Activated CD8-positive, alpha-beta memory T cell treated with anti-CD3 and anti-CD28 coated beads for 1 hour (primary cell): ENCODE results near the gene LRP1B.

Source experiments
- DNase-seq, 2 donors: peaks; one replicate each; pipeline ENCODE4 v3.0.0-alpha.2; 2020; ENCODE audit warnings: low read depth in 1 of 2; ENCODE audit errors: extremely low read depth in 1 of 2

LRP1B gene

DNA sequence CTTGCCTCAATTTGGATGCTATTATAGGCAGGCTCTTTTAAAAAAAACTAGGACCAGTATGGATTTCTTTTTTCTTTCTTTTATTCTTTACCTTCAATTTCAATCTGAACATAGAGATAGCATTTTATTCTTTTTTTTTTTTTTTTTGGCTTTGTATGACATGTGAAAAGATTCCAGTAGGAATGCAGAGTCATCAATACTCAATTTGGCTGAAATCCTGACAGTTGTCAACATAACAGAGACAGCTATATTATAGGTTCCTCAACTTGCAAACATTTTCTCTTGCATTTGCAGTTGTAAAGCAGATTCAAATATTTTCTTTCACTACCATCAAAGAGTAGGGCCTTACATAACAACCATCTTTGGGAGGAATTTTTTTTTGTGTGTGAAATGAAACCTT is 334.4 kb downstream of the LRP1B start:
- no peak for DNase-seq

DNA sequence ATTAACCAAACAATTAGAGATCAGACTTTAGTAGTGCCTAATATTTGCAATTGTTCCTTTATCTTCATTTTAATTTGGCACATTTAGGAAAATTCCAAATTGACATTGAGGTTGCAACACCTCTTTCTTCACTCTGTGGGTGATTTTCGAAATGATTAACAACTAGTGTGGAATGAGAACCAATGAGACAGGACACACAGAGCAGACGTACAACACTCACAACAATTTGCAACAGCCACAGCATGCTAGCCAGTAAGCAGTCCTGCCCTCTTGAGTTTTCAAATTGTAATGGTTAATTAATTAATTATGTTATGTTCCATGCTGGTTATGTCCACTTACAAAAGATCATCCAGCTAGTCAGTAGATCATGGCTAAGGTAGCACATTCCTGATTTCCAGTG is 339.3 kb downstream of the LRP1B start:
- DNase-seq, result no peak

DNA sequence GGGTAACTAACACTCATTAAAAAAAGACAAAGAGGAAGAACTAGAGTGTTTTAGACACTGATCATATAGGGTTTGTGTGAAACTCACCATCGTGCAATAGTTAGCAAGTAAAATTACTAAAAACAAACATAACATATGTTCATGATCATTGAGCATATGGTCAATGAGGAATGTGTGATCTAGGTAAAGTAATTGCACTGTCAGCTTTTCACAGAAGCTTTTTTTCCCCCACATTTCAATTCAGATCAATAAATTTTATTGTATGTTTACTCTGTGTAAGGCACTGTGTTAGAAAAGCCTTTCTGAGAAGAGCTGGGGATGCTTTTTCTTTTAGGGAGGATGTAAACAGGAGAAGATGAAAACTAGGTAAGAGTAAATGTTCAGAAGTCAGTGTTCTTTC is 348.2 kb downstream of the LRP1B start:
- DNase-seq, result no peak

DNA sequence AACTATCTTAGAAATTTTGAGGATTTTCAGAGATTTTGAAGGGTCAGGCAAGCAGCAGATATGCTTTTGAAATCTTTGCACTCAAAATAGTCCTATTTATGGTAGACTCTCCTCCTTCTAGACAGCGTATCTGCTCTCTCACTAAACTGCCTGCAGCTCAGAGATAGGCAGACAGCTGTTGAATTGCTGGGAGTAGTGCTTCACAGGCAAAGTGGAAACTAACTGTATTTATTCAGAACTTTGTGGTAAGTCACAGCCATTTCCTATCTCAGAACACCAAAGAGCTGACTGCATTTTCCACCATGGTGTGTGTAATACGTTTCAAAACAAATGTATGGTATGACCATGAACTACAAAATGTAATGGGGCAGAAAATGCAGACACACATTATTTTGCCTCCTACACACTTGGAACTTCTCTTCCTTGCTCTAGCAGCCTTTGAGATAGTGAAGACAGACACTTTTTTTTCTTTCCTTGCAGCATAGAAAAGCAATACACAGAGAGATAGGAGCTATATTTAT is 352.4 kb downstream of the LRP1B start:
- DNase-seq, result no peak

DNA sequence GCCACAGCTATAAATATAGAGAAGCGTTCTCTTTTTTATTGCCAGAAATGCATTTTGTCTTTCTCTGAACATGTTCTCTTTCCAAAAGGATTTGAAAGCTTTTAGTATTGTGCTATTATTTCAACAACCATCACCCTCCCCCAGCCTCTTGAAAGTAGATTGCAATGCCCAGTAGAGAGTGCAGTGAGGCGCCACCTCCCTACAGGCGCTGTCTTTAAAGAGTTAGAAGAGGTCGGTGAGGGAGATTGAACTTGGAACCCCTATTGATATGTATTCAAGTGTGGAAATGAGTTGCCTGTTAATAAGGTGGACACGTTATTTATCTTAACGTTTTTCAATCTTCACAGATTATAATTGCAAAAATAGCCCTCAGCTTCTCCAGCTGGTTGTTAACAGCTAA is 360.3 kb downstream of the LRP1B start:
- no peak for DNase-seq

DNA sequence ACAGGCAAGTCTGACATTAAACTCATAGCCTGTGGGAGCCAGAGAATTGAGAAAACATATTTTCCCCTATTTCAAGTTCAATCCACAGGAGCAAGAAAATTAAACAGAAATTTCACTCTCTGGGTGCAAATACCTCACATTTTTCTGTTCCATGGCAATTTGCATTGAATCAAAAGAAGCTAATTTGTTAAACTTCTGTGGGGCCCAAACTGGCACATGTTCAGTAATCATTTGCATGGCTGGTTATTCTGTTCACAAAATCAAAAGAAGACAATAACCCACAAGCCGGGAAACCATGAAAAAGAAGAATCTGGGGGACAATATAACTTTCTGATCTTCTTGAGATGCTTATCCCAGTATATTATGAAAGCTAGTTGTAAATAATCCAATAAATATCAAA is 363.1 kb downstream of the LRP1B start:
- DNase-seq, result no peak

DNA sequence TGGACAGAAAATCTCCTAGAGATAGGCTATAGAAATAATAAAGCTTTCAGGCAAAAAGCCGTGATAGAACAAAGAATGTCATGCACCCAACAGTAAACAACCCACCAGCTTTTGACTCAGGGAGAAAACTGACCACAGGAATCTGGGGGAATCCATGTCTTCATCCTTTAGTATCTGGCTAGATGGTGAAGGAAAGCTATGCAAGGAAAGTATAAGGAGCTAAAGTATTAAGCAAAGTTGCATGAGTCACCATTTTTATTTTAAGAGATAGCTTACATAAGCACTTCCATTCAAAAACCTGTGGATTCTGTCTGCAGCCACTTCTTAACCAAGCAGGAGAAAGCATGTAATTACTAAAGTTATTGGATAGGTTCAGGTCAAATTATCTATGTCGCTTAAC is 363.8 kb downstream of the LRP1B start:
- no peak for DNase-seq

DNA sequence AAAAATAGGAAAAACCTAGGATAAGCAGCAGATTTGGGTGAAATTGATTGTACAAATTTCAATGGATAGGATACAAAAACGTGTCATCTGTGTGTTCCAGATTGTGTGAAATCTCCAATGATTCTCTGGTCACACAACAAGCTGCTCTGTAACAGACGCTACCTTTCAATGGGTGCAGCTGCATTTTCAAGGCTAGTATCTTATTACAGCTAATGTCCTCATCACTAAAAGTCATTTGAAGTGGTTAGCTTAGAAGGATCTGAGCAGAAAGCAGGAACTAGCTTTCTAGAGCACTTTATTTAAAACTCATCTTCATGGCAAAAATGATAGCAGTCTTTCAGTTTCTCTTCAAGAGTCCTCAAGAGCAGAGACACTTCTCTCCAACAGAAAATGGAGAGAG is 364.6 kb downstream of the LRP1B start:
- DNase-seq, result no peak

DNA sequence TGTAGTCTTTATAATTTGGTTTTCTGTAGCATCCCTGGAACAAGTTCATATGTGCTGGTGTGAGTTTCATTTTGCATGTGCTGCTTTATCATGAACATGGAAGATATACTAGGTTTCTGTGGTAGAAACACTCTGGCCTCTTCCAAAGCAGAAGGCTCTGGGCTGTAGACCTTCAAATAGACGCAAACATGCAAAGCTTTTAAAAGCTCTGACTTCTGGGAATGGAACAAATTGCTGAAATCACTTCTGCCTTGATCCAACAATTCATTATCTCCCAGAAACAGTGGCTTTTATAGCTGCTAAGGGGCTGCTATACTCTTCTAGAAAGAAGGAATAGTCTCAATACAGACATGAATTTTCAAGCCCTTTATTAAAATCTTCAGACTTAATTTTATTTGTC is 382.2 kb downstream of the LRP1B start:
- DNase-seq, result no peak

DNA sequence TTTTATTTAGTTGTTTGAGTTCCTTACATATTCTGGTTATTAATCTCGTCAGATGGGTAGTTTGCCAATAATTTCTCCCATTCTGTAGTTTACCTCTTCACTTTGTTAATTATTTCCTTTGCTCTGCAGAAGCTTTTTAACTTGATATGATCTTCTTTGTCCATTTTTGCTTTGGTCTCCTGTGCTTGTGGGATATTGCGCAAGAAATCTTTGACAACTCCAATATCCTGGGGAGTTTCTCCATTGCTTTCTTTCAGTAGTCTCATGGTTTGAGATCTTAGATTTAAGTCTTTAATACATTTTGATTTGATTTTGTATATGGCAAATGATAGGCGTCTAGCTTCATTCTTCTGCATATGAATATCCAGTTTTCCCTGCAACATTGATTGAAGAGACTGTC is 389.2 kb downstream of the LRP1B start:
- no peak for DNase-seq

DNA sequence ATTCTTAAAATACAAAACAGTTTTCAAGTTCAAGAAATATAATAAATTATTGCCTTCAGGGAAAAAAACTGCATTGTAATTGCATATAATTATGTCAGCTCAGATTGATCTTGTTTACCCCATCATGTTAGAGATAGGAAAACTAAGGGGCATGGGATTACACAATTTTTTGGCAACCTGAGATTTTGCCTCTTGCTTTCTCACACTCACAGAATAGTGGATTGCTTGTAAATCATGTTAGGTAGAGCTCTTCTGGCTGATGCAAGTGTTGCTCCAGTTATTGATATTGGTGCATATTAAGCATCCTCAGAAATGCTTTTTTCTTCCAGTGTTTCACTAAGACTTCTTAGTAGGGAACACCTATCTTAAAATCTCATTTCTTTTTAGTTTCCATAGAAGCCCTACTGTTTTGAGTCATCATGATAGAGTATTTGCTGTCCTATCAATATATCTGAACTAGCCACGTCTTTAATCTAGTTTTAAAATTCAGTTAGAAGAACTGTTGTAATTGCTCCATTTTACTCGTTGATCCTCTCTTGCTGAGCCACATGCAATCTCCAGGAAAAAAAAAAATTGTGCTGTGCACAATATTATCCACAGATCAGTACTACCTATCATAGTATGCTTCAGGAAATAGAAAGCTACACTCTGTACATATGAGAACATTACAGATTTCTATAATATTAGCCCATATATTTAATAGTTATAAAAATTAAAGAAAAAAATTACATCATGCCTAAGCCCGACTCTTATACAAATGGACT is 393.1 kb downstream of the LRP1B start:
- DNase-seq, result no peak

DNA sequence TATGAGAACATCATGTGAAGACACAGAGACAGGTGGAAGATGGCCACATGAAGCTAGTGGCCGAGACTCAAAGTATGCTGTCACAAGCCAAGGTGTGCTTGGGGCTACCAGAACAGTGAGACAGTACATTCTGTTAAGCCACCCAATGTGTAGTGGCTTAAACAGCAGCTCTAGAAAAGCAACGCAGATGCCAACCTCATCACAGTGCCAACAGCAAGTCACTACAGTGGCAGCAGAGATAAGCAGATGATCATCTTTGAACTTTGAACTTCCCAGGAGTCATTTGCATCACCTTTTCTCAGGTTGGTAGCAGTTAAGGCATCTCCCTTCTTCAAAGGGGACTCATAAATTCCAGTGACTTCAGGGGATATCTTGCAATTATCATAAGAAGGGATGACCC is 394.4 kb downstream of the LRP1B start:
- no peak for DNase-seq

DNA sequence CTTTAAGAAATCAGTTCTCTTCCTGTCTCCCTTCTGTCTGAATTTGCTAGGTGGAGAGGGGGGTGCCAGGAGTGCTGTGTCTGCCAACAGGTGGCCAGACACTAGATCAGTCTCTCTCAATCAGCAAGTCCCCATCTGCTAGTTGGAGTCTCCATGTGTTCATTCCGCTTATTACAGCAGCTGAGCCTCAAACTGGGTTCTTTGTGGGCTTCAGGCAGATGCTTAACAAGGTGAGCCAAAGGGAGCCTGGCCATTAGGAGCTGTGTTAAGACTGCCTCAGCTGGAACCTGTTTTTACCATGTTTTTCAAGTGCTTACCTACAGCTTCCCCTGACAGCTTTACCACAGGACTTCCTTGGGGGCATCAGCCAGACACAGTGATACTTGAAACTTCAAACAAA is 401.9 kb downstream of the LRP1B start:
- no peak for DNase-seq

DNA sequence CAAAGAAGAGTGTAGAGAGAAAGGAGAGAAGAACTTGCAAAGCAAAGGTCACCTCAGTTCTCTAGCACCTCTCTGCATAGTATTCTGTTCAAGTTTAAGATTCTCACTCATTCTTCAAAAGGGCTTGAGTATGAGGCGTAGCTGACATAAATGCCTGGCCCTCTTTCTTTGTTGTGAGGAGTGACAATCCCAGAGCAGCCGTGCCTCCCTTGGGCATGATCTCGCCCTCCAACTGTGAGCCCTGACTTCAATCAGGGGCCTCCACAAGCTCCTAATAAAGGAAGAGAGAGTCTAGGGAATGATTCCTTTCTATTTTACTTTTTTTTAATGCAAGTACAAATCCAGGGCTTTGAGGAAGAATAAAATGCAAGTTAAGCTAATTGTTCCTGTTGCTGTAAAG is 402.7 kb downstream of the LRP1B start:
- no peak for DNase-seq

DNA sequence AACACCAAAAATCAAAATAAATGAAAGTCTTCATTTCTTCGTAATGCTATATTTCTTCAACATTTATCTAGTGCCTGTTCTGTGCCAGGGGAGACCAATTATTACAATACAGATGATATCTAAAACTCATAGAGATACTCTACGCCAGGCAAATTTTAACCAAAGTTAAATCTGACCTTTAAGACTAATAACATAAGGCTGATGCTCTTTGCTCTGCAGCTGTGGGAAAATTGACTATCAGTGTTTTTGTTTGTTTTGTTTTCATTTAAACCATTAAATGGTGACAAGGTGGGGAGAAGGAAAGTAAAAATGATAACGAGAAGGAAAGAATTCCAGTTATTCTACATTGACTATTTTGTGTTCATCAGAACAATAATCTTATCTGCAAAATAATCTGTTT is 406.4 kb downstream of the LRP1B start:
- no peak for DNase-seq

DNA sequence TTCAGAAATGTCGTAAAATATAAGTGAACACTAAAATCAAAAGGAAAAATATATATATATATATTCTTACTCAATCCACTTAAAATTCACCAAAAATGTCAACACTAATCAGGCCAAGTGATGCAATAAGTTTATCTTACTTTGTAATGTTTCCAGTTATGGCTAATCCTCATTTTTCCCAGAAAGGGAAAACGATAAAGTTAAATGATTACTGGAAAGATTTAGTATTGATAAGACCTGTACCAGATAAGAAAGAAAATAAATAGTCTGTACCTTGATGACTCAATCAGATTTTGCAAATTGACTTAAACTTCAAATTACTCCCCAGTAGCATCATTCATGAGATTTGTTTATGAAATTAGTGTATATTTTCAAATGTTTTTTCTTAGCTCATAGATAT is 407.0 kb downstream of the LRP1B start:
- no peak for DNase-seq

DNA sequence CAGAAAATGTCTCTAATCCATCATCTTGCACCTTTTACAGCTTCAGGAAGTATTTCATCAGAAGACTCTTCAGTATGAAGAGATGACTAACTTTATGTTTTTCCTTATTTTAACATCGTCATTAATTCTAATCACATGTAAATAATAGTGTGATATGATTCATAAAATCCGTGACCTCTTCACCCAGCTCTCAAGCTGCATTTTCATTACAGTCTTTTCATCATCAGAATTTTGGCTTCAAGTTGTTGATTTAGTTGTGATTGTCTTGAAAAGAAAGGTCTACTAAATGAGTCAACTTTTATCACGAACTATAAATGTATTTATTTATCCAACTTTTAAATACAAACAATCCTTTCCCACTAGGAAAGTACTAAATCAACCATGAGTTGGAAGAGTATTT is 410.3 kb downstream of the LRP1B start:
- no peak for DNase-seq

DNA sequence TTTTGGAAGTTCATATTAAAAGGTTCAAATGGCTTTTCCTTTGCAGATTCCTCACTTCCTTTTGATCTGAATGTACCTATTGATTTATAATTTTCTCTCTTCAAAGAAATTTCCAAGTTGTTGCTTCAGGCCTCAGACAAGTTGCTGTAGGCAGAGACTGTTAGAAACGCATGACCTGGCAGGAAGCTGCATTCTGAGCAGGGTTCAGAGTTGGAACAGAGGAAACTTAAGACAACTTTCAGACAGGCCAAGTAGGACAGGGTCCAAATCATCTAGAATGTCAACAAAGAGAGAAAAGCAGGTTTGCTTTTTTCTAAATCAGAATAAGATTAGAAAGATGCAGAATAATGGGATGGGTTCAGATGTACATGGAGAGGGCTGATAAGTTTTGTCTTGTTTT is 416.3 kb downstream of the LRP1B start:
- no peak for DNase-seq

DNA sequence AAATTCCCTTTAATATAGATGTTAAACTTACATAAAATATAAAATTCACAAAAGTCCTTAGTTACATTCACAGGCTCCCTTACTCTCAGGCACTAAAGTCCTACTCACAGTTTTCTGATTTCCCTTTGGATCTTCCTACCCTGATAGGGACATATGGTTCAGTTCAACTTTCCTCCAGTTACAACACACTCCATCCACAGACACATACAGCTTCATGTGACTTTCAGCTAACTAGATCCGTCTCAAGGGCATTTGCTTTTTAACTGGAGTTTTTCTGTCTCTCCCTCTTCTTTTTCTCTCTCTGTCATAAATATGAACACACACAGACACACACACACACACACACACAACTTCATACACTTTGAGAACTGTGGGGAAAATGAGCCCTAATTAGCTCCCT is 419.2 kb downstream of the LRP1B start:
- no peak for DNase-seq

DNA sequence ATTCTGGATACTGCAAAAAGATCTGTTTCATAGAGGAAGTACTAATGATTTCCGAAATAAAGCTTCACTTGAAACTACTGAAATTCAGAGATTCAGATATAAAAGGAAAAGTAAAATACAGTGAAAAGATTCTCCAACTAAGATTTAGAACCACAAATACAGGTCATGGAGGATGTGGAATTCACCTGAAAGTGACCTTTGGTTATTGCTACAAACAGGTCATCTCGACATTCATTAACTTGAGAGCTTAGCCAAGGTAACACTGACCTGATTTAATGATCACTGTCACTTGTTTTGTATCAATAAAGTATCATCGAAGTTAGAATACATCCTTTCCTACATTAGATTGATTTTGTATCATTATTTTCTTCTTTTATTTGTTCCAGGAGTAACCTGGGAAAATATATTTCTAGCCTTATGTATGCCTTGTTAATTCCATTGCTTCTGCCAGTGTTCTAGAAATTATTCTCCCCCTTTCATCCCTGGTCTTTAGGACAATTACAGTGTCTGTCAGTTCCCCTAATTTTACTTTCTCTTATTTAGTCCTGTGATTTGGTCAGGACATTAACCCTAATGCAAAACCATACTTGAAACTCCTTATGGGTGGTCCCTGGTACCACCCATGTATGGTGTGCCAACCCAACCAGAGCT is 420.1 kb downstream of the LRP1B start:
- no peak for DNase-seq

DNA sequence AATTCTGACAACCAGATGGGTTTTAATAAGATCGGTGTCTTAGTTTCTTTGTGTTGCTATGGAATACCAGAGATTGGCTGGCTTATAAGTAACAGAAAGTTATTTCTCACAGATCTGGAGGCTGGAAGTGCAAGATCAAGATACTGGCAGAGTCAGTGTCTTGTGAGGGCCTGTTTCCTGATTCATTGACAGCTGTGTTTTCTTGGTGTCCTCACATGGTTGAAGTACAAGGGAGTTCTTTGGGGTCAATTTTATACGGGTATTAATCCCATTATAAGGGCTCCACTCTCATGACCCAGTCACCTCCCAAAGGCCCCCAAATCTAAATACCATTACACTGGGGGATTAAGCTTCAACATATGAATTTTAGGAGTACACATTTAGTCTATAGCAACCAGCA is 421.1 kb downstream of the LRP1B start:
- DNase-seq, result no peak

DNA sequence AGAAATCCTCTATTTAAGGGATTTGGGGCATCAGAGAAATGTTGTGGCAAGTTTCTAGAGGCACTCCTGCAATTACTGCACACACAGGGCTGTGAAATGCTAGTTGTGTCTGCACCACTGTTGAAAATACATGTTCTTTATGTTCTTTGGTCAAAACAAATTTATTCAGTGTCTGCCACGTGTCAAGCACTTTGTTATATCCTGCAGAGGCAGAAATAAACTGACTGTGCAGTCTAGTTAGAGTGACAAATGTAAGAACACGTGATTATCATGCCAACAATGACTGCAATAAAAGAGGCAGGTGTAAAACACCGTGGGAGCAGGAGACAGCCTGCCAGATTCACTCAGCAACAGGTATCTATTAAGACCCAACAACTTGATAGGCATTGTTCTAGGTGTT is 423.3 kb downstream of the LRP1B start:
- no peak for DNase-seq

DNA sequence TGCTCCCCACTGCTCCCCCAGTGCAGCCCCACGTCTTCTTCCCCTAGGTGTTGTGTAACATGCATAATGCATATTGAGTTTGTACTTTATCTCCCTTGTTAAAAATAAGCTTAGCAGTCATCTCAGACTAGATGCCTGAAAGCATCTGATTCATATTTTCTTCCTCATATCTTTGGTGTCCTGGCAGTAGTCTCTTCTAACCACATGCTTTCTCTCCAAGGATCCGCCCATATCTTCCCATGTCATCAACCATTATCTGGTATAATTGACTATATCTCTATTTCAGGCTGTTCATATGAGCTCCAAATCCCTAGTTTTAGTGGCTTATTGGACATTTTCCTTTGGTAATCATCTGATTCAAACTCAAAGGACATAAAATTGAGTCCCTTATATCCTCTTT is 426.3 kb downstream of the LRP1B start:
- DNase-seq, result no peak
